Ovary (tissue), 3 donors: ENCODE results near the gene IFIT2.

Experiments
- EP300 ChIP-seq: sonication (generic); formaldehyde crosslinking; IDR thresholded peaks from one replicate; pipeline ENCODE4 v1.6.1; 2017; ENCODE audit warnings: antibody characterized with exemption
- POLR2A ChIP-seq: fragments of 450-650 bp; IDR thresholded peaks from one replicate; pipeline ENCODE4 v1.6.1; 2017; ENCODE audit warnings: antibody characterized with exemption, mild to moderate bottlenecking, moderate library complexity
- TF ChIP-seq, protein P1 (sequence below), 3 donors: fragments of 450-650 bp in 2 of 3; fragments of 200-600 bp in 1 of 3; IDR thresholded peaks; one replicate each; pipeline versions ENCODE4 v1.5.1 to v1.8.0; 2016 to 2022; ENCODE audit warnings: antibody characterized with exemption in 3 of 3, mild to moderate bottlenecking in 1 of 3
- donor health status: DM: no; HTN: no; CAD: no.

DNA sequence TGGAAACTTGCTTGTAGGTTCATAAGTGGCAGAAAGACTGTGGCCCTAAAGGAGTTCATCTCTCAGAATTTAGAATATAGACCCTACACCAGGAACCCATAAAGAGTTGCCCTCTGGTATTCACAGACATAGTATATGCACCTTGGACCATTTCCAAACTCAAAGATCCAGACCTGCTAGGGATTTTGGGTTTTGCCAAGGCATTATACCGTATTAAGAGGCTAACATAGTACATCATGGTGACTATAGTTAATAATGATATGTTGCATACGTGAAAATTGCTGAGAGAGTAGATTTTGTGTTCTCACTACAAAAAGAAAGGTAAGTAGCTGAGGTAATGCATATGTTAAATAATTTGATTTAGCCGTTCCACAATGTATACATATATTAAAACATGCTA is 39.8 kb downstream of the IFIT2 start:
- TF ChIP-seq, protein P1, sequence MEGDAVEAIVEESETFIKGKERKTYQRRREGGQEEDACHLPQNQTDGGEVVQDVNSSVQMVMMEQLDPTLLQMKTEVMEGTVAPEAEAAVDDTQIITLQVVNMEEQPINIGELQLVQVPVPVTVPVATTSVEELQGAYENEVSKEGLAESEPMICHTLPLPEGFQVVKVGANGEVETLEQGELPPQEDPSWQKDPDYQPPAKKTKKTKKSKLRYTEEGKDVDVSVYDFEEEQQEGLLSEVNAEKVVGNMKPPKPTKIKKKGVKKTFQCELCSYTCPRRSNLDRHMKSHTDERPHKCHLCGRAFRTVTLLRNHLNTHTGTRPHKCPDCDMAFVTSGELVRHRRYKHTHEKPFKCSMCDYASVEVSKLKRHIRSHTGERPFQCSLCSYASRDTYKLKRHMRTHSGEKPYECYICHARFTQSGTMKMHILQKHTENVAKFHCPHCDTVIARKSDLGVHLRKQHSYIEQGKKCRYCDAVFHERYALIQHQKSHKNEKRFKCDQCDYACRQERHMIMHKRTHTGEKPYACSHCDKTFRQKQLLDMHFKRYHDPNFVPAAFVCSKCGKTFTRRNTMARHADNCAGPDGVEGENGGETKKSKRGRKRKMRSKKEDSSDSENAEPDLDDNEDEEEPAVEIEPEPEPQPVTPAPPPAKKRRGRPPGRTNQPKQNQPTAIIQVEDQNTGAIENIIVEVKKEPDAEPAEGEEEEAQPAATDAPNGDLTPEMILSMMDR (IDR thresholded peaks at IDR 0.05), result no peak
- no peak for TF ChIP-seq POLR2A
- TF ChIP-seq EP300, result no peak
